Liver (tissue), 3 donors: ENCODE results near the gene ZC3H8.
"Not testable (repeated sequence)": the region's sequence is repeated elsewhere in the genome, so short reads cannot be mapped to it uniquely, and the experiment has no call there.

ENCODE experiments used
- ATF3 ChIP-seq: IDR thresholded peaks from 2 replicates; pipeline ENCODE4 v1.6.1; 2016; ENCODE audit warnings: antibody characterized with exemption
- GABPA ChIP-seq, 2 donors: IDR thresholded peaks in 1 of 2; conservative IDR thresholded peaks in 1 of 2; 2 replicates each; pipeline ENCODE4 v1.6.1; 2016; ENCODE audit warnings: antibody characterized with exemption in 2 of 2, mild to moderate bottlenecking in 1 of 2, moderate library complexity in 1 of 2
- RAD21 ChIP-seq, 2 donors: IDR thresholded peaks; 2 replicates each; pipeline ENCODE4 v1.6.1; 2016; ENCODE audit warnings: antibody characterized with exemption in 2 of 2, mild to moderate bottlenecking in 2 of 2
- YY1 ChIP-seq: IDR thresholded peaks from 2 replicates; pipeline ENCODE4 v1.6.1; 2016; ENCODE audit warnings: antibody characterized with exemption, mild to moderate bottlenecking
- ZBTB33 ChIP-seq: IDR thresholded peaks from 2 replicates; pipeline ENCODE4 v1.6.1; 2016; ENCODE audit warnings: antibody characterized with exemption
- TF ChIP-seq, protein P1 (sequence below): IDR thresholded peaks from 2 replicates; pipeline ENCODE4 v1.6.1; 2016; ENCODE audit warnings: antibody characterized with exemption, mild to moderate bottlenecking
- TF ChIP-seq, protein P2 (sequence below): fragments of 150-350 bp; IDR thresholded peaks from 2 replicates; pipeline ENCODE4 v1.5.1; 2017; ENCODE audit warnings: improper control_type of control experiment, low read depth, low read length; ENCODE audit not compliant: missing input control
- donor health status: healthy.
- donor health status: healthy.

GRCh38 chr2:112207905-112208304 lies 46.9 kb downstream of the ZC3H8 start:
- TF ChIP-seq, protein P1, sequence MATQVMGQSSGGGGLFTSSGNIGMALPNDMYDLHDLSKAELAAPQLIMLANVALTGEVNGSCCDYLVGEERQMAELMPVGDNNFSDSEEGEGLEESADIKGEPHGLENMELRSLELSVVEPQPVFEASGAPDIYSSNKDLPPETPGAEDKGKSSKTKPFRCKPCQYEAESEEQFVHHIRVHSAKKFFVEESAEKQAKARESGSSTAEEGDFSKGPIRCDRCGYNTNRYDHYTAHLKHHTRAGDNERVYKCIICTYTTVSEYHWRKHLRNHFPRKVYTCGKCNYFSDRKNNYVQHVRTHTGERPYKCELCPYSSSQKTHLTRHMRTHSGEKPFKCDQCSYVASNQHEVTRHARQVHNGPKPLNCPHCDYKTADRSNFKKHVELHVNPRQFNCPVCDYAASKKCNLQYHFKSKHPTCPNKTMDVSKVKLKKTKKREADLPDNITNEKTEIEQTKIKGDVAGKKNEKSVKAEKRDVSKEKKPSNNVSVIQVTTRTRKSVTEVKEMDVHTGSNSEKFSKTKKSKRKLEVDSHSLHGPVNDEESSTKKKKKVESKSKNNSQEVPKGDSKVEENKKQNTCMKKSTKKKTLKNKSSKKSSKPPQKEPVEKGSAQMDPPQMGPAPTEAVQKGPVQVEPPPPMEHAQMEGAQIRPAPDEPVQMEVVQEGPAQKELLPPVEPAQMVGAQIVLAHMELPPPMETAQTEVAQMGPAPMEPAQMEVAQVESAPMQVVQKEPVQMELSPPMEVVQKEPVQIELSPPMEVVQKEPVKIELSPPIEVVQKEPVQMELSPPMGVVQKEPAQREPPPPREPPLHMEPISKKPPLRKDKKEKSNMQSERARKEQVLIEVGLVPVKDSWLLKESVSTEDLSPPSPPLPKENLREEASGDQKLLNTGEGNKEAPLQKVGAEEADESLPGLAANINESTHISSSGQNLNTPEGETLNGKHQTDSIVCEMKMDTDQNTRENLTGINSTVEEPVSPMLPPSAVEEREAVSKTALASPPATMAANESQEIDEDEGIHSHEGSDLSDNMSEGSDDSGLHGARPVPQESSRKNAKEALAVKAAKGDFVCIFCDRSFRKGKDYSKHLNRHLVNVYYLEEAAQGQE: not testable (repeated sequence)
- TF ChIP-seq, protein P2, sequence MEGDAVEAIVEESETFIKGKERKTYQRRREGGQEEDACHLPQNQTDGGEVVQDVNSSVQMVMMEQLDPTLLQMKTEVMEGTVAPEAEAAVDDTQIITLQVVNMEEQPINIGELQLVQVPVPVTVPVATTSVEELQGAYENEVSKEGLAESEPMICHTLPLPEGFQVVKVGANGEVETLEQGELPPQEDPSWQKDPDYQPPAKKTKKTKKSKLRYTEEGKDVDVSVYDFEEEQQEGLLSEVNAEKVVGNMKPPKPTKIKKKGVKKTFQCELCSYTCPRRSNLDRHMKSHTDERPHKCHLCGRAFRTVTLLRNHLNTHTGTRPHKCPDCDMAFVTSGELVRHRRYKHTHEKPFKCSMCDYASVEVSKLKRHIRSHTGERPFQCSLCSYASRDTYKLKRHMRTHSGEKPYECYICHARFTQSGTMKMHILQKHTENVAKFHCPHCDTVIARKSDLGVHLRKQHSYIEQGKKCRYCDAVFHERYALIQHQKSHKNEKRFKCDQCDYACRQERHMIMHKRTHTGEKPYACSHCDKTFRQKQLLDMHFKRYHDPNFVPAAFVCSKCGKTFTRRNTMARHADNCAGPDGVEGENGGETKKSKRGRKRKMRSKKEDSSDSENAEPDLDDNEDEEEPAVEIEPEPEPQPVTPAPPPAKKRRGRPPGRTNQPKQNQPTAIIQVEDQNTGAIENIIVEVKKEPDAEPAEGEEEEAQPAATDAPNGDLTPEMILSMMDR: not testable (repeated sequence)
- TF ChIP-seq RAD21 (IDR thresholded peaks at IDR 0.05); ATF3; GABPA (IDR thresholded peaks at IDR 0.05 in 1 of 2, conservative IDR thresholded peaks at IDR 0.05 in 1 of 2); YY1; ZBTB33: not testable (repeated sequence)
